CD4-positive, alpha-beta memory T cell (primary cell): Measurements from ENCODE around the gene CORO2A. TPM values are rescaled to one million over a fixed set of nuclear protein-coding genes. Genes with fewer than 3 reads are reported as not detected.
A peak's percentile ranks its signal among the peaks of the same experiment; 100 is the strongest.

ENCODE experiments used
- CTCF ChIA-PET: fragments of 350-600 bp; sonication (Branson Sonifier 250); formaldehyde crosslinking; loops from one replicate; lab custom pipeline; 2021; ENCODE audit warnings: inconsistent platforms; ENCODE audit not compliant: partially characterized antibody; lab: Charles Lee
- POLR2A ChIA-PET: fragments of 350-600 bp; sonication (Branson Sonifier 250); formaldehyde crosslinking; loops from one replicate; lab custom pipeline; 2021; ENCODE audit not compliant: partially characterized antibody; lab: Charles Lee
- DNase-seq, 5 donors: peaks; one replicate each; pipeline versions ENCODE4 v3.0.0 to v3.0.0-alpha.2; 2020 to 2022; ENCODE audit warnings: mixed read lengths in 1 of 5
- H3K27ac ChIP-seq: one replicate; pipeline ENCODE4 v1.7.0; 2013; ENCODE audit warnings: low read depth, low read length
- H3K27me3 ChIP-seq: 2 replicates; pipeline ENCODE4 v1.7.0; 2013; ENCODE audit warnings: mild to moderate bottlenecking, low read length, moderate library complexity; ENCODE audit not compliant: insufficient read depth
- H3K36me3 ChIP-seq: 2 replicates; pipeline ENCODE4 v1.7.0; 2013; ENCODE audit warnings: mild to moderate bottlenecking, low read length, moderate library complexity; ENCODE audit not compliant: insufficient read depth
- H3K4me1 ChIP-seq: 2 replicates; pipeline ENCODE4 v1.7.0; 2013; ENCODE audit warnings: mild to moderate bottlenecking, low read length, moderate library complexity; ENCODE audit not compliant: insufficient read depth
- H3K4me3 ChIP-seq, 2 donors: one replicate each; pipeline ENCODE4 v1.7.0; 2013; ENCODE audit warnings: low read length in 2 of 2, mild to moderate bottlenecking in 1 of 2
- H3K9me3 ChIP-seq, 2 donors: one replicate each; pipeline ENCODE4 v1.7.0; 2013; ENCODE audit warnings: low read length in 2 of 2, control low read depth in 1 of 2; ENCODE audit not compliant: control insufficient read depth in 1 of 2
- H3K27ac Mint-ChIP-seq, 7 donors: one replicate each; pipeline ENCODE4 v1.8.0; 2020 to 2021; ENCODE audit warnings: mixed read lengths in 7 of 7, mild to moderate bottlenecking in 6 of 7, inconsistent platforms in 3 of 7, moderate library complexity in 3 of 7
- H3K27me3 Mint-ChIP-seq, 2 donors: one replicate each; pipeline ENCODE4 v1.8.0; 2020 to 2021; ENCODE audit warnings: mixed read lengths in 2 of 2
- H3K36me3 Mint-ChIP-seq, 2 donors: one replicate each; pipeline ENCODE4 v1.8.0; 2020 to 2021; ENCODE audit warnings: mixed read lengths in 2 of 2, inconsistent platforms in 1 of 2, mild to moderate bottlenecking in 1 of 2
- H3K4me1 Mint-ChIP-seq, 4 donors: one replicate each; pipeline ENCODE4 v1.8.0; 2020 to 2021; ENCODE audit warnings: mixed read lengths in 4 of 4, mild to moderate bottlenecking in 1 of 4
- H3K4me3 Mint-ChIP-seq, 8 donors: one replicate each; pipeline ENCODE4 v1.8.0; 2020 to 2021; ENCODE audit warnings: mixed read lengths in 8 of 8, mild to moderate bottlenecking in 7 of 8, moderate library complexity in 6 of 8, inconsistent platforms in 3 of 8
- H3K9me3 Mint-ChIP-seq, 8 donors: one replicate each; pipeline ENCODE4 v1.8.0; 2020 to 2021; ENCODE audit warnings: mixed read lengths in 8 of 8, mild to moderate bottlenecking in 5 of 8, inconsistent platforms in 3 of 8, moderate library complexity in 1 of 8
- intact Hi-C: fragments of 100-400 bp; cut with micrococcal nuclease; formaldehyde crosslinking; loops from one replicate; pipeline ENCODE4 v1.15.1; 2023
- polyA plus RNA-seq, 2 donors: library from polyadenylated mRNA; unstranded; fragments of 300-500 nt; fragmentation: Illumina TruSeq; gene quantifications; one replicate each; pipeline ENCODE4 v1.2.3, GENCODE V29; 2021
- total RNA-seq, 2 experiments: library from RNA; stranded (reverse); gene quantifications; one replicate each; pipeline ENCODE4 v1.2.3, GENCODE V29; 2021

CORO2A gene
- total and polyA plus RNA-seq, 4 experiments from 2014 or later: 4.4 to 11.9 (median 8.5) TPM

DNA sequence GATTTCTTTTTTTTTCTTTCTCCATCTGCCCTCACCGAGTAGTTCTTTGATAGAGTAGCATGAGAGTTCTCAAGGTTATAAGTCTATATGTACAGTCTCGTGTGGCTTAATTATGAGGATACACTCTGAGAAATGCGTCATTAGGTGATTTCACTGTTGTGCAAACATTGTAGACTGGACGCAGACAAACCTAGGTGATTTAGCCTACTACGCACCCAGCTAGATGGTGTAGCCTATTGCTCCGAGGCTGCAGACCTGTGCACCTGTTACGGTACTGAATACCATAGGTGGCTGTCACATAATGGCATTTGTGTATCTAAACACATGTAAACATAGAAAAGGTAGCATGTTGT lies 26.9 kb upstream of the CORO2A start:
- no peaks in the 10 kb centered on the region for H3K36me3 ChIP-seq
- Mint-ChIP-seq H3K27ac (no peak overlapping the region), H3K4me3 (no peak overlapping the region), H3K4me1 (peaks cover 0 to 10% (median 4%) of the 10 kb centered on the region in 4 donors), H3K27me3 (no peaks in the 10 kb centered on the region), H3K9me3 (peaks cover 0 to 2% (median 0%) of the 10 kb centered on the region in 8 donors), H3K36me3 (peaks cover 34 to 52% of the 10 kb centered on the region in 2 donors)
- ChIA-PET POLR2A (interaction anchor here (0.6 kb wide), 1 partner anchor 39 kb away, joined by 3 read pairs; no protein-coding TSS in a partner anchor), CTCF (no interaction called here)
- H3K4me3 ChIP-seq: no peak overlapping the region
- no peak for DNase-seq
- H3K27me3 ChIP-seq: no peaks in the 10 kb centered on the region
- intact Hi-C loops: no loop called here
- H3K27ac ChIP-seq: no peak overlapping the region
- H3K9me3 ChIP-seq: no peaks in the 10 kb centered on the region
- no peaks in the 10 kb centered on the region for H3K4me1 ChIP-seq

GRCh38 chr9:98218562-98219363 lies 26.3 kb upstream of the CORO2A start:
- intact Hi-C loops: no loop called here
- ChIA-PET POLR2A (interaction anchor here (0.6 kb wide), 1 partner anchor 40 kb away, joined by 3 read pairs; no protein-coding TSS in a partner anchor), CTCF (no interaction called here)
- Histone ChIP-seq H3K36me3 (no peaks in the 10 kb centered on the region), H3K4me1 (no peaks in the 10 kb centered on the region), H3K27me3 (no peaks in the 10 kb centered on the region), H3K4me3 (no peak overlapping the region), H3K9me3 (no peaks in the 10 kb centered on the region), H3K27ac (no peak overlapping the region)
- Mint-ChIP-seq H3K4me1 (peaks cover 0 to 10% (median 4%) of the 10 kb centered on the region in 4 donors), H3K9me3 (peaks cover 0 to 2% (median 0%) of the 10 kb centered on the region in 8 donors), H3K36me3 (peaks cover 34 to 53% of the 10 kb centered on the region in 2 donors), H3K27me3 (no peaks in the 10 kb centered on the region), H3K4me3 (no peak overlapping the region), H3K27ac (peak overlapping the region in 1 of 7 donors; percentile 29)
- no peak for DNase-seq

DNA sequence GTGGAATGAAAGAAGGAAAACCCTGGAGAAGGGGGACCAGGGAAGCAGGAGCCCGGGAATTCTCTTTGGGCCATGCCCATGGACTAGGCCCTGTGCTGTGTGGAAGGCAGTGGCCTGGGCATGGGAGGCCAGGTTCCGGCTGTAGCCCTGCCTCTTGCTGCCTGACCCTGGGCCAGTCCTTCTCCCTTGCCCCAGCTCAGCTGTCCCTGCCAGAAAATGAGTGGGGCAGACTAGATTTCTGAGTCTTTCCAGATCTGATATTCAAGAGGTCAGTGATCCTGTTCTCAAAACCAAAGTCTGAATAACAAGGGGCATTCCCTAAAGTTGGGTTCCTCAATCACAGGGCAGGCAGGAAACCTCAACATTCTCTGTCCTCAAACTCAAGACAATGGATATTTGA lies 24.8 kb upstream of the CORO2A start:
- H3K9me3 Mint-ChIP-seq: no peaks in the 10 kb centered on the region

GRCh38 chr9:98216391-98216790 lies 24.0 kb upstream of the CORO2A start:
- H3K36me3 Mint-ChIP-seq: peaks cover 19 to 63% of the 10 kb centered on the region in 2 donors

More for the DNA sequence above, 24.8 kb upstream of the CORO2A start:
- no peak overlapping the region for H3K4me3 Mint-ChIP-seq
- Histone ChIP-seq H3K36me3 (no peaks in the 10 kb centered on the region), H3K9me3 (no peaks in the 10 kb centered on the region), H3K27ac (no peak overlapping the region), H3K27me3 (no peaks in the 10 kb centered on the region), H3K4me1 (no peaks in the 10 kb centered on the region), H3K4me3 (no peak overlapping the region)
- no peak overlapping the region for H3K27ac Mint-ChIP-seq
- H3K4me1 Mint-ChIP-seq: peaks cover 0 to 3% (median under 1%) of the 10 kb centered on the region in 4 donors
- intact Hi-C loops: no loop called here
- CTCF ChIA-PET: interaction anchor here (1.3 to 1.9 kb wide), 2 partner anchors 9 to 98 kb away, joined by 4 to 7 read pairs; partner anchors contain the start of gene TRIM14
- peaks cover 28 to 61% of the 10 kb centered on the region in 2 donors for H3K36me3 Mint-ChIP-seq
- DNase-seq: no peak
- no peaks in the 10 kb centered on the region for H3K27me3 Mint-ChIP-seq
- POLR2A ChIA-PET: interaction anchor here (0.9 to 1.0 kb wide), 2 partner anchors 40 to 142 kb away, joined by 3 read pairs; no protein-coding TSS in a partner anchor

DNA sequence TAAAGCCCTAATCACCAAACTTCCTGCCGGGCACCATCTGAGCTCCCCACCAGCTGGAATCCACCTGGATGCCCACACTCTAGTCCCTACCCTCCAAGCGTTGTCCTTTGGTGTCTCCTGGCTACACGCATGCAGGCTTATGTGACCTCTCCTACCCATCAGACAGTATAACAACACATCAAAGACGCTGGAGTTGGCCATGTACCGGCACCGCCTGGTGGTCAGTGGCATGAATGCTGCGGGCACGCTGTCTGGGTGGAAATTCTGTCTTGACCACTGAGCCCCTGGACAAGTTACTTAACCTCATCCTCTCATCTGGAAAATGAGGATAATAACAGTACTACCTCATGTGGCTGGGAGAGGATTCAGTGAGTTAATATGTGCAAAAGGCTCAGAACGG lies 23.4 kb upstream of the CORO2A start:
- H3K27me3 Mint-ChIP-seq: no peaks in the 10 kb centered on the region
- Histone ChIP-seq H3K36me3 (no peaks in the 10 kb centered on the region), H3K27me3 (no peaks in the 10 kb centered on the region), H3K9me3 (no peaks in the 10 kb centered on the region), H3K4me1 (no peaks in the 10 kb centered on the region), H3K27ac (no peak overlapping the region), H3K4me3 (no peak overlapping the region)
- H3K27ac Mint-ChIP-seq: peak overlapping the region in 2 of 7 donors; percentile 24 to 78
- no peak for DNase-seq
- ChIA-PET CTCF (interaction anchor here (1.1 kb wide), 1 partner anchor 9 kb away, joined by 3 read pairs; no protein-coding TSS in a partner anchor), POLR2A (no interaction called here)
- peaks cover 0 to 3% (median 0%) of the 10 kb centered on the region in 4 donors for H3K4me1 Mint-ChIP-seq
- H3K9me3 Mint-ChIP-seq: no peaks in the 10 kb centered on the region
- no peak overlapping the region for H3K4me3 Mint-ChIP-seq
- H3K36me3 Mint-ChIP-seq: peaks cover 16 to 58% of the 10 kb centered on the region in 2 donors
- intact Hi-C loops: loop anchor here (1.0 kb wide), 1 partner anchor 142 kb away; no protein-coding TSS in a partner anchor

More at GRCh38 chr9:98216391-98216790, 24.0 kb upstream of the CORO2A start:
- CTCF ChIA-PET: interaction anchor here (1.9 kb wide), 1 partner anchor 10 kb away, joined by 7 read pairs; no protein-coding TSS in a partner anchor
- no peak for DNase-seq
- no peak overlapping the region for H3K4me3 Mint-ChIP-seq
- H3K27me3 Mint-ChIP-seq: no peaks in the 10 kb centered on the region
- intact Hi-C loops: no loop called here
- H3K36me3 ChIP-seq: no peaks in the 10 kb centered on the region
- no peaks in the 10 kb centered on the region for H3K9me3 ChIP-seq
- H3K4me3 ChIP-seq: no peak overlapping the region
- peaks cover 0 to 3% (median 0%) of the 10 kb centered on the region in 4 donors for H3K4me1 Mint-ChIP-seq
- POLR2A ChIA-PET: interaction anchor here (1.0 kb wide), 1 partner anchor 142 kb away, joined by 3 read pairs; no protein-coding TSS in a partner anchor
- no peaks in the 10 kb centered on the region for H3K4me1 ChIP-seq
- no peaks in the 10 kb centered on the region for H3K9me3 Mint-ChIP-seq
- no peak overlapping the region for H3K27ac ChIP-seq
- no peak overlapping the region for H3K27ac Mint-ChIP-seq
- no peaks in the 10 kb centered on the region for H3K27me3 ChIP-seq

DNA sequence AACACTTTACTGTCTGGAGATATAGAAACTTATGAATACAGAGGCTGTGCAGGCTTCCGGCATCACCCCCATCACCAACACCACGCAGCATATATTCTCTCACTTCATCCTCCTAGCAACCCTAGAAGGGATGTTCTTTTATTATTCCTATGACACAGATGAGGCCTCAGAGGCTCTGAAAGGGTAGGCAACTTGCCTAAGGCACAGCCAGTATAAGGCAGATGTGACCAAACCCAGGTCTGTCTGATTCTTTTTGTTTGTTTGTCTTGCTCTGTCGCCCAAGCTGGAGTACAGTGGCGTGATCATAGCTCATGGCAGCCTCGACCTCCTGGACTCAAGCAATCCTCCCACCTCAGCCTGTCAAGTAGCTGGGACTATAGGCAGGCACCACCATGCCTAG lies 22.8 kb upstream of the CORO2A start:
- no peak overlapping the region for H3K27ac ChIP-seq
- H3K4me1 ChIP-seq: no peaks in the 10 kb centered on the region
- Mint-ChIP-seq H3K36me3 (peaks cover 16 to 55% of the 10 kb centered on the region in 2 donors), H3K4me3 (no peak overlapping the region), H3K27me3 (no peaks in the 10 kb centered on the region), H3K27ac (peak overlapping the region in 3 of 7 donors; percentile 38 to 56 (median 43)), H3K9me3 (no peaks in the 10 kb centered on the region), H3K4me1 (peaks cover 0 to 3% (median 0%) of the 10 kb centered on the region in 4 donors)
- no peaks in the 10 kb centered on the region for H3K9me3 ChIP-seq
- POLR2A ChIA-PET: no interaction called here
- H3K27me3 ChIP-seq: no peaks in the 10 kb centered on the region
- DNase-seq: no peak
- CTCF ChIA-PET: interaction anchor here (1.1 kb wide), 1 partner anchor 9 kb away, joined by 3 read pairs; no protein-coding TSS in a partner anchor
- intact Hi-C loops: loop anchor here (1.0 kb wide), 1 partner anchor 141 kb away; no protein-coding TSS in a partner anchor
- H3K36me3 ChIP-seq: no peaks in the 10 kb centered on the region
- no peak overlapping the region for H3K4me3 ChIP-seq

DNA sequence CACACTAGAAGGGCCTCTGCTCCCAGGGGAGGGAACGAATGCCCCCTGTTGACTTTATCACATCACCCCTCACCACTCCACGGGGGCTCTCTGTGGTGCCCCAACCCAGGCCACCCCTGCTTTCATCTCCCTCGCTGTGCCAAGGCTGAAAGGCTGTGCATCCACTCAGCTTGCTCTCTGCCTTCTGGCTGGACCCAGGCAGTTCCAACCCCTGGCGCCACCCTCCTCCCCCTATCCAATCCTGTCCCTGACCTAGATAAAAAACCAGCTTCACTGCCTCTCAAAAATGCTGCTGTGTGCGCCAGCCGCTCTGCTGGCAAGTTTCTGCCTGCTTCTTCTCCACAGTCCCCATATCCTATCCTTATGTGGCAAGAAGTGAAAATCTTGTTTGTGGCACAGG lies 22.4 kb upstream of the CORO2A start:
- no peak for DNase-seq
- intact Hi-C loops: loop anchor here (1.0 kb wide), 1 partner anchor 141 kb away; no protein-coding TSS in a partner anchor
- Mint-ChIP-seq H3K27ac (peak overlapping the region in 3 of 7 donors; percentile 9 to 53 (median 43)), H3K27me3 (no peaks in the 10 kb centered on the region), H3K9me3 (no peaks in the 10 kb centered on the region), H3K4me3 (no peak overlapping the region), H3K4me1 (peaks cover 0 to 3% (median 0%) of the 10 kb centered on the region in 4 donors), H3K36me3 (peaks cover 16 to 54% of the 10 kb centered on the region in 2 donors)
- Histone ChIP-seq H3K9me3 (no peaks in the 10 kb centered on the region), H3K4me3 (no peak overlapping the region), H3K4me1 (no peaks in the 10 kb centered on the region), H3K27me3 (no peaks in the 10 kb centered on the region), H3K36me3 (no peaks in the 10 kb centered on the region), H3K27ac (no peak overlapping the region)
- POLR2A ChIA-PET: no interaction called here
- CTCF ChIA-PET: interaction anchor here (1.1 kb wide), 1 partner anchor 8 kb away, joined by 3 read pairs; no protein-coding TSS in a partner anchor
